ENCODE results near the gene EXOSC5.
"Not testable (repeated sequence)": the region's sequence is repeated elsewhere in the genome, so short reads cannot be mapped to it uniquely, and the experiment has no call there.

EXOSC5 gene

DNA sequence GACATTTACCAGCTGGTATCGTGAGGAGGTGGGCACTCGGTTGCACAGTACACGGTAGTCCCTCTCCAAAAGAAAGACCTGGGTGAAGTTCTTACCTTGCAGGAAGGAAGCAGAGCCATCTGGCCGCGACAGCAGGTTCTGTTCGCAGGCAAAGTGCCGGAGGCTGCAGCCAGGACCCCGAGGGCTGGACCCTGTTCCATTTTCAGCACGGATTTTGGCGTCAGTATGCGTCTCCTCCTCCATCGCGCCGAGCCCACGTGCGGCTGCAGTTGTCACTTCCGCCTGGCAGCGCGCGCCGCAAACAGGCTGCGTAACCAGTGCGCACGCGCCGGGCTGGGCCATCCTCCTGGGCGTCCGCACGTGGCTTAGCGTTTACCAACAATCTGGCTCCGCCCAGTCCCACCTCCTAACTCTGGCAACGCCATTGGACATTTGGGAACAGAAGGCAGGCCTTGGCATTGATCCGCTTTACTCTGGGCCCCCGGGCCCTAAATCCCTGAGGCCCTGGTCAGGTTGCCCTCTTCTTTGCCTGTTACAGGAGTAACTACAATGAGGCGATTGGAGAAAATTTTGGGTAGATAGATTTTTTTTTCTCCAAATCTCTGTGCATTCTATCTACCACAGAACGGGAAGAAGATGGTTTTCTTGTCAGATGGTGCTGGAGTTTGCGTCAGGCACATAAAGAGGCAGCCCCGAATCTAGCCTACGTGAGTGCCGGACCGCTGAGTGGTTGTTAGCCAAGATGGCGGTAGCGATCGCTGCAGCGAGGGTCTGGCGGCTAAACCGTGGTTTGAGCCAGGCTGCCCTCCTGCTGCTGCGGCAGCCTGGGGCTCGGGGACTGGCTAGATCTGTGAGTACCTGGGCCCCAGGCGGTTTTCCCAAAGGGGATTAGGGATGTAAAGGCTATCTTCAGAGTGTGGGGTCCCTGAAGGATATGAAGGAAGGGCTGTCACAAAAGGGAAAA lies at the start of gene EXOSC5, which contains the start of gene BCKDHA:
TSS of gene EXOSC5 (minus strand) at position 274 of the 964 bp plus-strand sequence. CDS start at position 243, 31 bp downstream.
TSS of gene BCKDHA (plus strand) at position 733 of the 964 bp plus-strand sequence. CDS start at position 743, 10 bp downstream.
- DNase-seq, result peak; percentile 99

DNA sequence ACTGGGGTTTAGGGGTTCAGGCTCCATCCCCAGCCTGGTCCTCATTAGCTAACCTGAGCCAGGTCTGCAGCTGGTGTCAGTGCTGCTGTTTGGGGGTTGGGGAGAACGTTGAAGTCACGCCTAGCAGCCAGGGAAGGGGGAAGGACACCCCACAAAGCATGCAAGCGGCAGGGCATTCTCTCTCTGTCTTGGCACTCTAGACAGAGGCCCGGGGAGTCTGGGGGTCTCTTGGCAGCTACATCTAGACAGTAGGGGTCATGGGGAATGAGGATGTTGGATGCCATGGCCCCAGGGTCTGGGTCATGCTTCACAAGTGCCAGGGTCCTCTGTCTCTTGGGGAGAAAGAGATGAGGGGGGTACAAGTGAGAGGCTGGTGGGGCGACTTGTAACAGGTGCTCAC lies 48.4 kb upstream of the EXOSC5 start:
- no peak for DNase-seq

DNA sequence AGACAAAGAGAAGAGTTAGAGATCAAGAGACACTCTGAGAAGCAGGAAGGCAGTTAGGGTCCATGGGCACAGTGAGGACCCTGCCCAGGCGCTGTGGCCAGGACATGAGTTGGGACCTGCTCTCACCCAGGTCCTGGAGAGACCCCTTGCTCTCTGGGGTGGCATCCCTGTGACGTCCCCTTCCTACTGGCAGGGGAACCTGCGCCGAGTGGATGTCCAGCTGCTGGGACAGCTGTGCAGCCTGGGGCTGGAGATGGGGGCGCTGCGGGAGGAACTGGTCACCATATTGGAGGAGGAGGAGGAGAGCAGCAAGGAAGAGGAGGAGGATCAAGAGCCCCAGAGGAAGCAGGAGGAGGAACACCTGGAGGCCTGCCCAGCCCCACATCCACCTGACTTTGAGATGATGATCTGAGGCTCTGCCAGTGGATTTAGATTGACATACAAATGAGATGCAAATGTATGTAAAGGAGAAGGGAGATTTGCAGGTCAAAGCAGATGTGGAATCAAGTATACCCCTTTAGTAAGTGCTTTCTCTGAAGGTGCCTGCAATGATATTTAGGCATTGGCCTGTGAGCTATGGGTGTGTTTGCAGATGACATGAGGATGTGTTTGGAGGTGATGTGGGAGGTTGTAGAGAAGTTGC lies 46.8 kb upstream of the EXOSC5 start:
- no peak for DNase-seq

DNA sequence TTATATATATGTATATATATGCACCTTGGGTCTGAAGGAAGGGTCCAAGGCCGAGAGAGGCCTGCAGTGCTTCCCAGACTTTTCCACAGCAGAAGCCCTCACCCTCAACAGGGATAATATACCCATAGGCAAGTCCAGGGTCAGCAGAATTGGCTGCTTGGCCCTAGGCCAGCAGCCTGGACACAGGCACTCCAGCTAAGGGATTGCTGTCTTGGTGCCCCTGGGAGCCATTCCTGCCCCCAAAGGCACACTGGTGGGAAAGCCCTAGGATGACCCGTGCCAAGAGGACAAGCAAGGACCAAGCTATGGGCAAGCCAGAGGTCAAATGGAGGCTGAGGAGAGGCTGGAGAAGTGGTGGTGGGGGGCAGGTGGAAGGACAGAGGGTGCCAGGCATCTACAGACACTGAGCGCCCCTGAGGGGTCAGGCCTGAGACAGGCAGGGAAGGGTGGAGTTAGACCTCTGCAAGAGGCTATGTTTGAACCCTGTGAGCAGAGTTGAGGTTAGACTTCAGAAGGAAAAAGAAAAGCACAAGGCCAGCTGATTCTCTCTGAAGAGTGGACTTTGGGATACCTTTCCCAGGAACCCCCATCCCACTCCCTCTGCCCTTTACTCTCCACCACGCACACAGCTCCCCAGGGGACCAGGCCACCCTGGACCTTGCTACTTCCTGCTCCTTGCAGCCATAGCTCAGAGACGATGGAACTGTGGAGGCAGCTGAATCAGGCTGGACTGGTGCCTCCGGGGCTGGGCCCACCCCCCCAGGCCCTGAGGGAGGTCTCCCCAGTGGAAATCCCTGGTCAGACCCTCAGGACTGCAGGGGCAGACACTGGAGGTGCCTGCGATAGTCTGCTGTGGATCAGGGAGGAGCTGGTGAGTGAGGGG lies 45.6 kb upstream of the EXOSC5 start, which contains the start of gene ERICH4:
TSS of gene ERICH4 (plus strand) at position 684 of the 883 bp plus-strand sequence. CDS start at position 698, 14 bp downstream.
- no peak for DNase-seq

DNA sequence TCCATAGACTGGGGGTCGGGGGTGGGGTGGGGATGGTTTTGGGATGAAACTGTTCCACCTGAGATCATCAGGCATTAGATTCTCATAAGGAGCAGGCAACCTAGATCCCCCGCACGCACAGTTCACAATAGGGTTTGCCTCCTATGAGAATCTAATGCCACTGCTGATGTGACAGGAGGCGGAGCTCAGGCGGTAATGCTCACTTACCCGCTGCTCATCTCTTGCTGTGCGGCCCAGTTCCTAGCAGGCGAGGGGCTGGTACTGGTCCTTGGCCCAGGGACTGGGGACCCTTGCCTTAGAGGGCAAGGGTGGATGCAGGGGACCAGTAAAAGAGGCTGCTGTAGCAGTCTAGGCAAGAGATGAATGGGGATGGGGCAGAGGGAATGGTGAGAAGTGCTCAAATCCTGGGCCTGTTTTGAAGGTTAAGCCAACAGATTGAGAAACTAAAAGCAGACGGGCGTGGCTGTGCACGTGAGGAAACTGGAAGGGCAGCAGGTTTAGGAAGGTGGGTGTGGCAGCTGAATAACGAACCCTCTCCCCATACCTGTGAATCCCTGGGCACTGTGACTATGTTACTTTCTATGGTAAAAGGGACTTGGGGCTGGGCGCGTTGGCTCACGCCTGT lies 44.3 kb upstream of the EXOSC5 start:
- DNase-seq, result no peak

DNA sequence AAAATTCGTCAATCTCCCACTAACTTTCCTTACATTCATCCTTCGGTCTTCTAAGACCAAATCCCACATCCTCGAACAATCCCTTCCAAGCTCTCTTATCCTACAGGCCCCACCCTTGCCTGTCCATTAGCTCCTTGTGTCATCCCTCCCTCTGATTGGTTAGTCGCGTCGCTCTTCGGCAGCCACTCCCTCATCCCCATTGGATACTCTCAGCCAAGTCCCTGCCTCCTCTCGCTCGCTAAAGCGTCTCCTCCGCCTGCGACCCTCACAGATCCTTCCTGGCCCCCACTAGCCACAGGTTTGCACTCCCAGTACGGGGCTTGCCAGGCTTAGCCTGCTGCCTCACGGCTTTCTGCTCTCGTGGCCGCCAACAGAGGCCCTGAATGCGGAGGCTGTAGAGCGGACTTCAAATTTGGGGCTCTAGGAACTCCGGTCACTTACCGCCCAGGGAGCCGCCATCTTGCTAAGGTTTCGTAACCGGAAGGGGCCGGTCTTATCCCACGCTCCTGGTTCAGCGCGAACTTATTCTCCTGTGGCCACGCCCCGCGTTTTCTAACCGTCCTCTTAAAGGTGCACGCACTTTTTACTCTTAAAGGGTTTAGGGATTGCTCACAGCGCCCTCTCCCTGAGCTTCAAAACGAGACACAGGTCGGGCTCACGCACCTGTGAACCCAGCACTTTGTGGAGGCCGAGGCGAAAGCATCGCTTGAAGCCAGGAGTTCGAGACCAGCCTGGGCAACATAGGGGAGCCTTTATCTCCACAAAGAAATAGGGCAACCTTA lies 42.5 kb upstream of the EXOSC5 start, which contains the start of gene DMAC2:
TSS of gene DMAC2 (minus strand) at position 472 of the 782 bp plus-strand sequence. CDS start at position 459, 13 bp downstream.
- peak; percentile 98 for DNase-seq

DNA sequence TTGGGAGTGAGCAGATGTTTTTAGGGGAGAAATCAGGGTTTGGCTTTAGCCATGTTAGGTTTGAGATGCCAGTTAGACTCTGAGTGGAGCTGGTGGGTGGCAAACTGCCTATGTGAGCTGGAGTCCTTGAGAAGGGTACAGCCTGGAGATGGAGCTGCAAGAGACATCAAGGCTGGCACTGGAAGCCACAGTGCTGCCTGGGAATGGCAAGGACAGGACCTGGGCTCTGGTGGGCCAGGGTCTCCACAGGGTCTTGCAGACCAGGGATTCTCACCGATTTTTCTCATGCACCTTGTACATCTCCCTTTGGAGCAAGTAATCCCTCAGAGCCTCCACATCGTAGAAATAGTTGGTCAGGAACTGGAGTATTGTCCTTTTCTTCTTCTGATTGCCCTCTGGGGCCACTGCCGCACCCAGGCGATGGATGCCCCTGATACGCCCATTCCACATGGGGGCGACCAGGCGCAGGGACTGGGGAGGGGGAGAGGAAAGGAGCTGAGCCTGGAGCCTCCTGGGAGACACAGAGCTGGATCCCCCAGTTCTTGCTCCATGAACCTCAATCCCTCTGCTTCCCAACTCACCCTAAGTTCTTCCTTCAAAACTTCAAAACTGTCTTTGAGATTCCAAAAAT lies 40.9 kb upstream of the EXOSC5 start:
- no peak for DNase-seq

DNA sequence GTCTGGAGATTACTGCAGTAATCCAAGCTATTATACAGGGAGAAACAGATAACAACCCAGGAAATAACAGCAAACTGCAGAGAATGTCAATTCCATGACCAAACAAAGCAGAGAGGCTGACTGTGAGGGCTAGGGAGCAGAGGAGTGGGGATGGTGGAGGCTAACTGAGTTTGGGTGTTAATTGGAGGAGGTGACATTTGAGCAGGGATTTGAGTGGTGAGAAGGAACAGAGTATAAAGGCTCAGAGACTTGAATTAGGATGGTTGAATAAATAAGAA lies 39.5 kb upstream of the EXOSC5 start:
- DNase-seq, result no peak

DNA sequence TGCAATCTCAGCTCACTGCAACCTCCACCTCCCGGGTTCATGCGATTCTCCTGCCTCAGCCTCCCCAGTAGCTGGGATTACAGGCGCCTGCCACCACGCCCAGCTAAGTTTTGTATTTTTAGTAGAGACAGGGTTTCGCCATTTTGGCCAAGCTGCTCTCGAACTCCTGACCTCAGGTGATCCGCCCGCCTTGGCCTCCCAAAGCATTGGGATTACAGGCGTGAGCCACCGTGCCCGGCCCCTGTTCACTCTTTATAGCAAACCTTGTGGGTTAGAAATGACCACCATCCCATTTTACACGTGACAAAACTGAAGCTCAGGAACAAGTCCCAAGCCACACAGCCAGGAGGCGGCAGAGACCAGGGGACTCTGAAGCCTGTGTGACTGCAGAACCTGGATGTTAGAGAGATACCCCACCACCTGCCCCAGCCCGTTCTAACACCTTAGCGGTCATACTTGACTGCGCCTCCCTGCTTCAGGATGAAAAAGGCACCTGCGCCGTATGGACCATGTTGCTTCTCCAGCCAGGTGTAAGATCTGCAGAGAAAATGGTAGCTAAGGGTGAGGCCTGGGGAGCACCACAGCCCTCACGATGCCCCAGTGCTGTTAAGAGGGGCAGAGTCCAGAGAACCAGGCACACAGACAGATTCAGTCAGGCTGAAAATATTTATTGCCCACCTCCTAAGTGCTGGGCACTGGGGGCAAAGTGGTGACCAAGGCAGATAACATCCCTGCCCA lies 38.9 kb upstream of the EXOSC5 start:
- DNase-seq, result no peak

DNA sequence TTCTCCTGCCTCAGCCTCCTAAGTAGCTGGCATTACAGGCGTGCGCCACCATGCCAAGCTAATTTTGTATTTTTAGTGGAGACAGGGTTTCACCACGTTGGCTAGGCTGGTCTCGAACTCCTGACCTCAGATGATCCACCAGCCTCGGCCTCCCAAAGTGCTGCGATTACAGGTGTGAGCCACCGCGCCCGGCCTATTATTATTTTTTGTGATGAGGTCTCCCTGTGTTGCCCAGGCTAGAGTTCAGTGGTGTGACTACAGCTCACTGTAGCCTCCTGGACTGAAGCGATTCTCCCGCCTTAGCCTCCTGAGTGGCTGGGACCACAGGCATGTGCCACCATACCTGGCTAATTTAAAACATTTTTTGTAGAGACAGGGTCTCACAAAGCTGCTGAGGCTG lies 38.2 kb upstream of the EXOSC5 start:
- not testable (repeated sequence) for DNase-seq

DNA sequence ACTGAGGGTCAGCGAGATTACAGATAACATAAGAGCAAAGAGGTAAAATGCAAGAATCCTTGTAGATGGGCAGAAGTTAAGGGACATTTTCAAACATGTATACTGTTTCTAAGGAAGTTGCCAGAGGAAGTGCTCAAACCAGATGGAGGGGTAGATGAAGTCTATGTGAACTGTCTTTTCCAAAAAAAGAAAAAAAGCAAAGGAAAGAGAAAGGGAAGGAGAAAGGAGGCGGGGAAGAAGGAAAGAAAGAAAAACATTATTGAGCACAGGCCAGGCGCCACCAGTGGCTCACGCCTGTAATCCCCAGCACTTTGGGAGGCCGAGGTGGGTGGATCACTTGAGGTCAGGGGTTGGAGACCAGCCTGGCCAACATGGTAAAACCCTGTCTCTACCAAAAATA lies 37.3 kb upstream of the EXOSC5 start:
- no peak for DNase-seq

DNA sequence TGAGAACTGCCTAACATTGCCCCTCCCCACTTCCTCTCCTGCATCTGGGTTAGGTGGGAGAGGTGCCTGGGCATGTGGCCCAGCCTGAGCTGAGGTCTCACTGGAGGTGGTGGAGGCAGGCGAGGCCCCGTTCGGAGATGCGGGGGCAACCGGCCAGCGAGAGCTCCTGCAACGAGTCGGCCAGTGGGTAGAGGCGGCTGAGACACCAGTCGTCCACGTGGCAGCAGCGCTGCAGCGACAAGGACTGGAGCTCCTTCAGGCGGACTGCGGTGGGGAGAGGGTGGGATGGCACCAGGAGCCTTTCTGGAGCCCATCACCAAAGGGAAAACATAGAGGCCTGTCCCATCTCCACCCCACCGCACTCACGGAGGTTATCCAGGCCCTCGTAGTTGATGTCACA lies 36.0 kb upstream of the EXOSC5 start:
- DNase-seq, result no peak

DNA sequence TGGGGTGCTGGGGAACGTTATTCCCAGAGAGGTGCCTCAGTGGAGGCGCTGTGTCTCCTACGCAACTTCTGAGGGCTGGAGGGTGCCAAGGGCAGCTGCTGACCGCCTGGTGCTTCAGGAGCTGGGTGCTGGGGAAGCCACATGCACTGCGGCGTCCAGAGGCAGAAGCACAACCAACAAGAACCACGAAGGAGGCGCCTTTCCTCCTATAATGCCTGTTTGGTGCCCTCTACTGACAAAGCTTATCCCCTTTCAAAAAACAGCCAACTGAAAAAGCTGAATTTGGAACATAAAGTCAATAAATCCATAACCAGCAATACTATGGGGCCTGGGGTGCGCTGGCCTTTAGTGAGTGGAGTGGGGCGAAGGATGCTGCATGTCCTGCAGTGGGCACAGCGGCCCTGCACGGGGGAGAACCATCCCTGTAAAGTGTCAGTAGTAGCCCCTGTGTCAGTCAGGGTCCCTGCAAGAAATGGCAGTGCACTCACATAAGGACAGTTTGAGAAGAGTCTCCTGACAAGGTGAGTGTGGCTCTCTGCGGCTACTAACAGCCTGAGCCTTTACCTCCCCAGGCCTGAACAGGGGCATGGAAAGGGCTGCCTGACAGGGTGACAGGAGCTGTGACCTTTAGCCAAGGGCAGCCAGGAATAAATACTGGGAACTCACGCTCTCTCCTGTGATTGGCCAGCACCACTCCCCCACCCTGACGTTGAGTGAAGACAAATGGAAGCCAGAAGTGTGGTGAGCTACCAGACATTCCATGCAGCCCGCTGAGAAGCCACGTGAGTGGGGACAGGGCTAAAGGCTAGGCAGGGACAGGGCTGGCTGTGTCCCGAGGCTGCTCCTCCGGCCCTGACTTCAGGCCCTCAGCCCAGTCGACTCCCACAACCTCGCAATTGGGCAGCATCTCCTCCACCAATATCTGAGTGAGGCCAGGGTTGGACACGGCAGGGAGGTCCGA lies 34.5 kb upstream of the EXOSC5 start:
- DNase-seq, result peak; percentile 10

DNA sequence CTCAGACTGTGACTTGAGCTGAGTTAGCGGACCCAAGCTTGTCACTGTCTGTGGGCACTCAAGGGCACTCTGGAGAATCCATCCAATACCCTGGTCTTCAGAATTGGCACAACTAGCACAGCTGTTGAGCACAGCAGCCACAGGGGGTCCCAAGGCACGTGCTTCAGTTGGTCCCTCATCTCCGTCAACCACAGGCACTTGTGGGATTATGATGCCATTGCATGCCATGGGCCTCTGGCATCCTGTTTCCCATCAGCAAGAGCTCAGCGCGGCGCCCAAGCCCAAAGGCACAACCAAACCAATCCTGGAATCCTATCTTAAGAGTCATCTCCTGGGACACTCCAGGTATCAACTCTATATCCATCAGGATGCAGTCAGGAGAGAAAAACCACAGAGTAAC lies 33.8 kb upstream of the EXOSC5 start:
- DNase-seq, result peak; percentile 65

DNA sequence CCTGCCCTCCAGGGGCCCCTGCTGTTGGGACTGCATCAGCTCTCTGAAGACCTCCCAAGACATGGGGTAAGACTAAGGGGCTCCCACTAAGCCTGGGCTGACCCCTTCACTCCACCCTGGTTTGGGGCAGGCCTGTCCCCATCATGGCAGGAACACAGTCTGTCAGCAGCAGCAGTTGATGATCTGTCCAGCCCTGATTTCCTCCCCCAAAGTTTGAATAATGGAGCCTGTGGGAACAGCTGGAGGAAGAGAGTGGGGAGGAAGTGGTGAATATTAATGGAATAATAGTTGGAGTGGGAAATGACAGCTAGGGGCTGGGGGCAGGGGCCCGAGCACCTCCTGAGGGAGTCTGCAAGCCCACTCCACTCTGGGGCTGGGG lies 31.3 kb upstream of the EXOSC5 start:
- DNase-seq, result no peak

DNA sequence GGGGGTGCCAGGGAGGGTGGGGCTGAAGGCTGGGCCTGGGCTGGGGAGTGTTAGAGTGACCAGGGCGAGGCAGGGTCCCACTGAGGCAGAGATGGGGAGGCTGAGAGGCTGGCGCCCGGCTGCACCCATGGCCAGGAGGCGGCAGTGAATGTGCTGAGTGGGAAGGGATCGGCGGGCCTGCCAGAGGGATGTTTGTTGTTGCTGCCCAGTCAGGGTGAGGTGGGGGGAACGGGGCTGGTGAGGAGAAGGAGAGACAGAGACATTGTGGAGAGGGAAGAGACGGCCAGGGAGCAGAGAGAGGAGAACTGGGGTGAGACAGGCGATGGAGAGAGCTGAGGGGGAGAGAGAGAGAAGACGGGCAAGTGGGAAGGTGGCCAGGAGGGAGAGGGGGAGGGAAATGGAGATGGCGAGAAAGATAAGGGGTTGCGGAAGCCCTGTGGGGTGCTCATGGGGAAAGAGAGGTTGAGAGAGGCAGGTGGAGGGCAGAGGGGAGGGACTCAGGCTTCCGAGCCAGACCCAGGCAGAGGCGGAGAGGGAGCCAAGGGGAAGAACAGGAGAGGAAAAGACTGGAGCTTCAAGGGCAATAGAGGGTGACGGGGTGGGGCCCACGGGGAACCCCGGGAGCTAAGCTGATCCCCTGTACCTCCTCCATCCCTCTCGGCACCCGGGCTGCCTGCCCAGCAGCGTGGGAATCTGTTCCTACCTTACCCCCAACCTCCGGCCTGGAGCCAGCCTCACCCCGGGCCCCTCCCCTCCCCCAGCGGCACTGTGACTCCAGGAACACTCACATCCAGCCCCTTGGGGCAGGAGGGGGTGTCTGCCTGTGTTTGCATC lies 30.7 kb upstream of the EXOSC5 start:
- DNase-seq, result peak; percentile 80

DNA sequence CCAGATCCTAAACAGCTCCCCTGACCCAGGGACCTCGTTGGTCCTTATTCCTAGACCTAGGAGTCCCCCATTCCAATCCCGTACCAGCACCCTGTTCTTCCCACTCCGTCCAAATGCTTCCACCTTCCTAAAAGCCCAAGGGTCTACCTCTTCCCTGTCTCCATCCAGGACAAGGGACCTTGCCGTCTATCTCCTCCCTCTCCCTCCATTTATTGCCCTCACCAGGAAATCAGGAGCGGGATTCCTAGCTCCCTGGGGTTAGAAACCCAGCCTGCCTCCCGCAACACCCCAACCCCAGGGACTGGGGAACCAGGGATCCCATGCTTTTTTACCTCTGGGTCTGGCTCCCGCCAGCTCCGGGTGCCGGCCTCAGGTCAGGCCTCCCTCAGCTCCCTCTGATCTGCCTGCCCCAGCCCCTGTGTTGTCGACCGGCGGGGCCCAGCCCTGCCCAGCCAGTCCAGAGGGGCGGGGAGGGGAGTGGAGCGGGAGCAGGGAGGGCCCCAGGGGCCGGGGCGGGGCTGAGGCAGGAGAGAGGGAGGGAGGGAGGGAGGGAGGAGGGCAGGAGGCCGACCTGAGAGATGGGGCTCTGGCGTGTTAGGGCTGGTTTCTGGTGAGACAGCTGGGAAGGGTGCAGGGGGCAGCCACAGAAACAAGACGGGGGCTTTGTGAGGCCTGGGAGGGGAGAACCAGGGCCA lies 29.9 kb upstream of the EXOSC5 start, which contains the start of gene B3GNT8:
TSS of gene B3GNT8 (minus strand) at position 423 of the 695 bp plus-strand sequence. CDS start 596 bp downstream, outside the sequence.
- peak; percentile 78 for DNase-seq

Measured in DMS79 treated with DMSO at 0.1 percent for 48 hours (cell line).